ENCODE results near the gene ATOSA. TPM values are rescaled to one million over a fixed set of nuclear protein-coding genes. Genes with fewer than 3 reads are reported as not detected.

Gene ATOSA
- total RNA-seq, 1 experiment from 2014 or later, result 5.8 TPM

- H3K4me2 ChIP-seq (ENCODE audit: insufficient read depth, insufficient read length, low read length), result no peak overlapping the region
- no peaks in the 10 kb centered on the region for H3K79me2 ChIP-seq (ENCODE audit: insufficient read depth, low read length)
- no peak overlapping the region for H3K9ac ChIP-seq (ENCODE audit: extremely low read depth, insufficient read length, low read length)
- H3K27ac ChIP-seq (ENCODE audit: insufficient read length, low read depth, low read length), result no peak overlapping the region
- H3K79me1 ChIP-seq (ENCODE audit: insufficient read depth, low read depth, low read length, poor library complexity, severe bottlenecking), result no peaks in the 10 kb centered on the region
- no peaks in the 10 kb centered on the region for H3K9me3 ChIP-seq (ENCODE audit: control insufficient read depth, low read depth, low read length)
- H3K56ac ChIP-seq (ENCODE audit: insufficient read length, low read depth, low read length), result no peak overlapping the region
- no peak overlapping the region for H4K91ac ChIP-seq (ENCODE audit: insufficient read length, low read depth, low read length)
- no peak overlapping the region for H3K27ac Mint-ChIP-seq
- no peak for TF ChIP-seq CTCF (conservative IDR thresholded peaks at IDR 0.05)
- no peak overlapping the region for H3T11ph ChIP-seq (ENCODE audit: low read length)
- no peak overlapping the region for H3K4ac ChIP-seq (ENCODE audit: low read depth, low read length)
- no peak for DNase-seq
- H3K27me3 Mint-ChIP-seq (ENCODE audit: low read depth), result no peaks in the 10 kb centered on the region
- no peak overlapping the region for H4K5ac ChIP-seq (ENCODE audit: insufficient read length, low read depth, low read length)
- H3K4me1 Mint-ChIP-seq, result peaks cover 5 to 8% of the 10 kb centered on the region in 2 experiments
- H2BK5ac ChIP-seq (ENCODE audit: insufficient read length, low read length), result no peak overlapping the region
- no peak overlapping the region for H4K8ac ChIP-seq (replicated peaks; ENCODE audit: insufficient read length, low read depth, low read length)
- no peak overlapping the region for H3K14ac ChIP-seq (ENCODE audit: insufficient read depth, low read length)
- no peak overlapping the region for H2BK12ac ChIP-seq (ENCODE audit: insufficient read length, low read depth, low read length)
- H2AK5ac ChIP-seq (ENCODE audit: insufficient read length, low read length), result no peak overlapping the region
- no peaks in the 10 kb centered on the region for H3K23me2 ChIP-seq (ENCODE audit: insufficient read length, low read depth, low read length, poor library complexity, severe bottlenecking)
- no peaks in the 10 kb centered on the region for H3K27me3 ChIP-seq (ENCODE audit: insufficient read depth, low read length)
- no peak overlapping the region for H3K18ac ChIP-seq (ENCODE audit: insufficient read length, low read depth, low read length)
- no CpG with 5 or more reads among the region's 2 CpGs for WGBS (ENCODE audit: extremely low coverage, insufficient read length, low lambda C conversion rate)
- no peak overlapping the region for H2BK15ac ChIP-seq (ENCODE audit: low read depth, low read length)
- peaks cover 0 to 8% (median 0%) of the 10 kb centered on the region in 3 experiments; a peak in 3 of 7 replicates for H3K36me3 Mint-ChIP-seq (ENCODE audit: insufficient read depth in 1 of 3, low read depth in 3 of 3)
- H4K20me1 ChIP-seq (ENCODE audit: control insufficient read depth, insufficient read depth, insufficient read length), result no peaks in the 10 kb centered on the region
- no peak overlapping the region for H3K23ac ChIP-seq (ENCODE audit: insufficient read length, low read depth, low read length)
- peaks cover 1 to 6% of the 10 kb centered on the region in 2 experiments for H3K9me3 Mint-ChIP-seq
- no peak overlapping the region for H2BK120ac ChIP-seq (ENCODE audit: low read depth, low read length, poor library complexity, severe bottlenecking)
- no peak overlapping the region for H2BK20ac ChIP-seq (ENCODE audit: low read depth, low read length, poor library complexity, severe bottlenecking)
- no peak overlapping the region for H3K4me3 Mint-ChIP-seq
- H2AFZ ChIP-seq (ENCODE audit: low read length), result no peak overlapping the region
- H3K4me1 ChIP-seq (ENCODE audit: insufficient read depth, low read length), result no peaks in the 10 kb centered on the region; the same call in 1 of the 2 replicates
Observed at GRCh38 chr15:52726195-52726594, 47.0 kb upstream of the ATOSA start.
